Adipocyte (in vitro differentiated cells): ENCODE results near the gene HSD17B3.
"Not testable (repeated sequence)": the region's sequence is repeated elsewhere in the genome, so short reads cannot be mapped to it uniquely, and the experiment has no call there.

Experiments used
- DNase-seq: peaks from one replicate; pipeline ENCODE4 v3.0.0-alpha.2; 2015; ENCODE audit warnings: low read depth
- H3K27me3 ChIP-seq: replicated peaks from 2 replicates; pipeline ENCODE4 v1.7.0; 2013; ENCODE audit warnings: mild to moderate bottlenecking, low read length, moderate library complexity; ENCODE audit not compliant: control insufficient read depth, insufficient read depth
- H3K36me3 ChIP-seq: 2 replicates; pipeline ENCODE4 v1.7.0; 2013; ENCODE audit warnings: low read length, mild to moderate bottlenecking, moderate library complexity; ENCODE audit not compliant: control insufficient read depth, insufficient read depth, severe bottlenecking
- H3K4me1 ChIP-seq: 2 replicates; pipeline ENCODE4 v1.7.0; 2013; ENCODE audit warnings: mild to moderate bottlenecking, low read length, moderate library complexity; ENCODE audit not compliant: control insufficient read depth, insufficient read depth
- H3K4me3 ChIP-seq: 2 replicates; pipeline ENCODE4 v1.7.0; 2013; ENCODE audit warnings: mild to moderate bottlenecking, low read length, moderate library complexity
- H3K9ac ChIP-seq: 2 replicates; pipeline ENCODE4 v1.7.0; 2013; ENCODE audit warnings: mild to moderate bottlenecking, low read length, moderate library complexity
- H3K9me3 ChIP-seq: 2 replicates; pipeline ENCODE4 v1.7.0; 2013; ENCODE audit warnings: mild to moderate bottlenecking, low read length, moderate library complexity; ENCODE audit not compliant: control insufficient read depth

The HSD17B3 gene

DNA sequence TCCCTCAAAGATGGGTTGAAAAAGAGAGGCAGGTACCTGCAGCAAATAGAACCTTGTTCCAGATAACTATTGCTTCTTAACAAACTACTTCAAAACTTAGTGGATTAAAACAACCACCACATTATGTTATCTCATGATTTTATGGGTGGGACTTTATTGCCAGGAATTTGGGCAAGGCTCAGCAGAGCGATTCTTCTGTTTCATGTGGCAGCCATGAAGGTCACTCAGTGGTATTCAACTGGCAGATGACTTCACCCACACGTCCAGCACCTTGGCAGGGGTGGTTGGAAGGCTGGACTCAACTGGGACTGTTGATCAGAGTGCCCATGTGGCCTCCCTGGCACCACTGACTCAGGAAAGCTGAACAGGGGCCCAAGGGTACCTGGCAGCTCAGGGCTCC is 112.0 kb downstream of the HSD17B3 start:
- peaks cover 37% of the 10 kb centered on the region for H3K9me3 ChIP-seq
- peaks cover 11% of the 10 kb centered on the region for H3K27me3 ChIP-seq
- no peak overlapping the region for H3K4me3 ChIP-seq
- no peak overlapping the region for H3K9ac ChIP-seq
- no peaks in the 10 kb centered on the region for H3K4me1 ChIP-seq
- DNase-seq = no peak
- no peaks in the 10 kb centered on the region for H3K36me3 ChIP-seq

DNA sequence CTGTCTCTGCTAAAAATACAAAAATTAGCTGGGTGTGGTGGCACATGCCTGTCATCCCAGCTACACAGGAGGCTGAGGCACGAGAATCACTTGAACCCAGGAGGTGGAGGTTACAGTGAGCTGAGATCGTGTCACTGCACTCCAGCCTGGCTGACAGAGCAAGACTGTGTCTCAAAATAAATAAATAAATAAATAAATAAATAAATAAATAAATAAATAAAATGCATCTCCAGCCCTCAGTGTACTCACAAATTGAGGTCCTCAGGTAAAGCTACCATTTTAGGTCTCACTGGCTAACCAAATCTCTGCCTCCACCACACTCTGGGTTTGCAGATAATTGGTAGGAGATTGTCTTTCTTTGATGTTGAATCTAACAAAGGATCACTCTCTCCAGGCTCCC is 112.4 kb downstream of the HSD17B3 start:
- not testable (repeated sequence) for H3K4me1 ChIP-seq, H3K9ac ChIP-seq, H3K36me3 ChIP-seq, DNase-seq, H3K4me3 ChIP-seq
- Histone ChIP-seq H3K27me3 (peaks cover 15% of the 10 kb centered on the region), H3K9me3 (peaks cover 38% of the 10 kb centered on the region)

DNA sequence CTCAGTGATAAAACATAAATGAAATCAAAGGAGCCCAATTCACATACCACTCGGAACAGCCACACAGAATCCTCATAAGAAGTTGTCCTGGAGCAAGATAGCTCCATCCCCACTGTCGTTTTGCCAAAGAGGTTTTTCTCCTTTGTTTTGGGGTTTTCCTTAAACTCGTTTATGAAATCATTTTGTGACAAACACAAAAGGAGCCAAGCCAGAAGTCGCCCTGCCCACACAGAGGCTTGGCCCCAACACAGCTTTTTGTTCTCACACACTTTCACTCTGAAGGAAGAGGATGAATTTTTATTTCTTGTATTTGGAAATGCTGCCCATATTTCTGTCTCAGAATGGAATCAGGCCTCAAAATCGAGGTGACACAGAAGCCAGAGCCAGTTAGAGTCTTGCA is 113.4 kb downstream of the HSD17B3 start:
- H3K27me3 ChIP-seq = peaks cover 25% of the 10 kb centered on the region
- no peaks in the 10 kb centered on the region for H3K36me3 ChIP-seq
- no peak overlapping the region for H3K9ac ChIP-seq
- DNase-seq = no peak
- peaks cover 41% of the 10 kb centered on the region for H3K9me3 ChIP-seq
- no peak overlapping the region for H3K4me3 ChIP-seq
- H3K4me1 ChIP-seq = no peaks in the 10 kb centered on the region

DNA sequence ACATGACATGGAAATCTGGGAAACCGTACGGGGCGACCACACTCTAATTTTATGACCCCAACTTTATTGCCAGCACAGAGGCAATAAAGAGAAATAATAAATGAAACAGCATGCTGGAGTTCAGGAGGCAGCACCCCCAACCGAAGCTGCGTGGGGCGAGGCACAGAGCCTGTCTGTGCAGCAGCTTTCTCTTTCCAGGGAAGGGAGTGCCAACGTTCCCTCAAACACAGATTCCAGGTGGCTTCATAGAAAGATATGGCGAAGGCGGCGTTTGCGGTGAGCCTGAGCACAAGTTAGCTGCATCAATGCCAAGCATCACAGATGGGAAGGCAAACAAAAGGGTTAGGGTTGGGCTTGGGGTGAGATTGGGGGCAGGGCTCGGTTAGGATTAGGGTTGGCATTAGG is 114.8 kb downstream of the HSD17B3 start:
- H3K4me3 ChIP-seq = no peak overlapping the region
- no peaks in the 10 kb centered on the region for H3K4me1 ChIP-seq
- H3K9ac ChIP-seq = no peak overlapping the region
- H3K27me3 ChIP-seq = peaks cover 34% of the 10 kb centered on the region
- DNase-seq = no peak
- H3K36me3 ChIP-seq = no peaks in the 10 kb centered on the region
- H3K9me3 ChIP-seq = peaks cover 38% of the 10 kb centered on the region

DNA sequence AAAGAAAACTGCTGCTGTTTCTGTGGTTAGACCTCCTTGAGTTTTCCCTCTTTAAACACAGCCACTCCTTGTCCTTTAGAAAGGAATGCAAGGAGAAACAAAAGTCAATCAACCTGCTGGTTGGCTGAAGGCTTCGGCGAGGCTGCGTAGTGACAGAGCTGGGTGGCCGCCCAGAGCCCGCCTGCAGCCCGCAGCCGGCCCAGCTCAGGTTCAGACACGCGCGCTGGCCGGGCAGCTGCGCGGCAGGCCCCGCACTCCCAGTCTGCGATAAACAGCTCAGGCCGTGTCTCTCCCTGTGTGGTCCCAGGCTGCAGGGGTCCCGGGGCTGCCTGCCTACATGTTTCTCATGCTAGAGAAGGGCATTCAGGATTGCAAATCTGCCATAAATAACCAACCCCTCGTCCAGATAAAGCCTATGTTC is 115.4 kb downstream of the HSD17B3 start:
- no peak for DNase-seq
- no peak overlapping the region for H3K4me3 ChIP-seq

DNA sequence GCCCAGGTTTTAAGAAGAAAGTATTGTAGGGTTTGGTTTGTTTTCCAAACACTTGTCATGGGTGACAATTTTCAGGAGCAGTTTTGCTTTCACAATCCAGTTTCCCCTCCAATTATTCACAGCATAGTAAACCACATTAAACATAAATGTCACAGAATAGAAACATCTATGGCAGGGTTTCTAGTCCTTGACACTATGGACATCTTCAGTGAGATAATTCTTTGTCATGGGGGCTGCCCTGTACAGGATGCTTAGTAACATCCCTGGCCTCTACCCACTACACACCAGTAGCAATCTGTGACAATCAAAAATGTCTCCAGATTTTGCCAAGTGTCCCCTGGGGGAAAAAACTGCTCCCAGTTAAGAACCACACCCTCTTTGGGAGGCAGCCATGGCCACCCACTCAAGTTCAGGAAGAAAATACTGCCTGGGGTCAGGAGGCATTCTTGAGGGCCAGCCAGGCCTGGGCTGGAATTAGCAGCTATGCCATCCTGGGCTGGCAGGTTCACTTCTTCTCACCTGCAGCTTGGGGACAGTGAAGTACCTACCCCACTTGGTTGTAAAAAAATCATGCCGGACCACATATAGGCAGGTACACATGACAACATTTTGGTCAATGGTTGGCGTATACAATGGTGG is 116.3 kb downstream of the HSD17B3 start:
- peaks cover 41% of the 10 kb centered on the region for H3K27me3 ChIP-seq
- H3K9ac ChIP-seq = no peak overlapping the region
- DNase-seq = no peak
- peaks cover 31% of the 10 kb centered on the region for H3K9me3 ChIP-seq
- no peak overlapping the region for H3K4me3 ChIP-seq
- no peaks in the 10 kb centered on the region for H3K36me3 ChIP-seq
- no peaks in the 10 kb centered on the region for H3K4me1 ChIP-seq

More for the DNA sequence above, 115.4 kb downstream of the HSD17B3 start:
- H3K9ac ChIP-seq = no peak overlapping the region
- no peaks in the 10 kb centered on the region for H3K36me3 ChIP-seq
- H3K4me1 ChIP-seq = no peaks in the 10 kb centered on the region
- peaks cover 34% of the 10 kb centered on the region for H3K27me3 ChIP-seq
- H3K9me3 ChIP-seq = peaks cover 38% of the 10 kb centered on the region
